ENCODE measurements around the gene PDK2.

PDK2 gene

DNA sequence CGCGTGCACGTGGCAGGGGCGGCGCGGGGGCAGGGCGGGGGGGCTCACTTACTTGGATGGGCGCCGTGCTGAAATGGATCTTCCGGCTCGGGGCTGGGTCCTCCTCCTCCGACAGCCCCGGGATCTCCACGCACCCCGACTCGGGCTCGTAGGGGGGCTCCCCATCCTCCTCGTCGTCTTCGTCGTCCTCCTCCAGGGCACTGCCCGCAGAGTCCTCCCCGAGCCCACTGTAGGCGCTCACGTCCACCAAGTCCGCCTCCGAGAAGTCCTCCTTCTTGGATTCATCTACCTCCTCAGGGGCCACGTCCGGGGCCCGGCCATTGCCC is 53.9 kb downstream of the PDK2 start:
- peak overlapping the region; percentile 71 for H3K4me3 ChIP-seq (ENCODE audit: low read depth, low read length)
- TF ChIP-seq, protein P1, sequence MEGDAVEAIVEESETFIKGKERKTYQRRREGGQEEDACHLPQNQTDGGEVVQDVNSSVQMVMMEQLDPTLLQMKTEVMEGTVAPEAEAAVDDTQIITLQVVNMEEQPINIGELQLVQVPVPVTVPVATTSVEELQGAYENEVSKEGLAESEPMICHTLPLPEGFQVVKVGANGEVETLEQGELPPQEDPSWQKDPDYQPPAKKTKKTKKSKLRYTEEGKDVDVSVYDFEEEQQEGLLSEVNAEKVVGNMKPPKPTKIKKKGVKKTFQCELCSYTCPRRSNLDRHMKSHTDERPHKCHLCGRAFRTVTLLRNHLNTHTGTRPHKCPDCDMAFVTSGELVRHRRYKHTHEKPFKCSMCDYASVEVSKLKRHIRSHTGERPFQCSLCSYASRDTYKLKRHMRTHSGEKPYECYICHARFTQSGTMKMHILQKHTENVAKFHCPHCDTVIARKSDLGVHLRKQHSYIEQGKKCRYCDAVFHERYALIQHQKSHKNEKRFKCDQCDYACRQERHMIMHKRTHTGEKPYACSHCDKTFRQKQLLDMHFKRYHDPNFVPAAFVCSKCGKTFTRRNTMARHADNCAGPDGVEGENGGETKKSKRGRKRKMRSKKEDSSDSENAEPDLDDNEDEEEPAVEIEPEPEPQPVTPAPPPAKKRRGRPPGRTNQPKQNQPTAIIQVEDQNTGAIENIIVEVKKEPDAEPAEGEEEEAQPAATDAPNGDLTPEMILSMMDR (IDR thresholded peaks at IDR 0.05; ENCODE audit: low read depth, low read length, missing control alignments): no peak
- DNase-seq (ENCODE audit: low read depth): no peak

DNA sequence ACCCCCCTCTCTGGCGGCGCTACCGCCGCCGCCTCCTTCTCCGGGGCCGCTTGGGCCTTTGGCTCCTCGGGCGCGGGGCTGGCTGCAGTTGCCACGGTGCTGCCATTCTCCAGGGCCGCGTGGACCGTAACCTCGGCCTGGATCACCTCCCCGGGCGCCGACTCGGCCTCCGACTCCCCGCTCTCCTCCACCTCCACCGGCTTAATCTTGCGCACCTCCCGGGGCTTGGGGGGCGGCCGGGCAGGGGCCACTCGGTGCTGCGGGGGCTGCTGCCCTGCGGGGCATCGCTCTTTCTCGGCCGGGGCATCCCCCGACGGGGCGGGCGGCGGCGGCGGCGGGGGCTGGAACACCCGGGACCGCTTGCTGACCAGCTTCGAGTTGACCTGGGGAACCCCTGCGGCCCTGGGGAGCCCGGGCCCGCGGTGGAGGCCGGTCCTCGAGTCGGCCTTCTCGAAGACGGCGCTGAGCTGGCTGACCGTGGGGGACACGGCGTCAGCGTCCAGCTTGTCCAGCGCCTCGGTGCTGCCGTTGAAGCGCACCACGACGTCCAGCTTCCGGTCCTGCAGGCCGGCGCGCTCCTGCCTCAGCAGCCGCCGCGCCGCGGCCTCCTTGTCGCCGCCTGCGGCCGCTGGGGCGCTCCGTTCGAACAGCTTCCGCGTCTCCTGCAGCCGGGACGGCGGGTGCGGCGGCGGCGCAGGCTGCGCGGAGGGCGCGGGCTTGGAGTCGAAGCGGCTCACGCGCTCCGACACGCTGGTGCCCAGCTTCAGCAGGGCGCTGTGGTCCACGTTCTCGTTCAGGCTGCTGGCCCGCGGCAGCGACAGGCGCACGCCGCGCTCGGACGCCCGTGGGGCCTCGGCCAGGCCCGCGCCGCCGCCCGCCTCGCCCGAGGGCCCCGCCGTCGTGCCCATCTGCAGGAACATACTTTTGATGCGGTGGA is 54.5 kb downstream of the PDK2 start:
- no peak for DNase-seq (ENCODE audit: low read depth)
- TF ChIP-seq, protein P1 (IDR thresholded peaks at IDR 0.05; ENCODE audit: low read depth, low read length, missing control alignments): peak; percentile 3
- H3K4me3 ChIP-seq (ENCODE audit: low read depth, low read length): peak overlapping the region; percentile 71

DNA sequence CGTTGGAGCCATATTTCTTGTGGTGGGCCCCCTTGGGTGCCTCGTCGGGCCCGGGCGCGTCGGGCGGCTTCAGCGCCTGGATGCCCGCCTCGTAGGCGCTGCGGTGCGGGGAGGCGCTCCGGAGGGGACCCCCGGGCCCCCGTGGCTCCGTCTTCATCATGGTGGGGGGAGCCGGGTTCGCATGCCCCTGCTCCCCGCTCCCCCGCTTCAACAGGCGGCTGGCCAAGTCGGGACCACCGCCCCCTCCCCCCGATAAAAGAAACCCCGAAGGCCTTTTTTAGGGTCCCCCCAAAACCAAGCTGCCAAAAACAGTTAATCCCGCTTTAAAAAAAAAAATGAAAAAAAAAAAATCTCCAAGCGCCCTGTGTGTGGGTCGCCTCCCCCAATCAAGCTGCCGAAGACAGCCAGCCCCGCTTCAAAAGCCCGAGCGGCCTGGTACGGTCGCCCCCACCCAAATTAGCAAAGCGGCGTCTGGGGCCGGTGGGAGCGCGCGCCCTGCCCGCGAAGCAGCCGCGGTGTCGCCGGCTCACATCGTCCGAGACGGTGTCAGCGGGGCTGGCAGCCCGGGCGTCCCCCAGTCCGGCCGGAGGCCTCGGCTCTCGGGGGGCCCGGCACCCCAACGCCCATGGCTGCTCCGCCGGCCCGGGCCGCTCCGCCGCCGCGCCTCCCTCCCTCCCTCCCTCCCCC is 55.3 kb downstream of the PDK2 start, which contains the start of gene PPP1R9B:
Gene PPP1R9B, minus strand, starts transcription at position 324 of the 687 bp plus-strand sequence. Its CDS starts 164 bp downstream, at position 160.
- H3K4me3 ChIP-seq (ENCODE audit: low read depth, low read length): peak within 1 kb of the TSS; percentile 71
- no peak for DNase-seq (ENCODE audit: low read depth)
- TF ChIP-seq, protein P1 (IDR thresholded peaks at IDR 0.05; ENCODE audit: low read depth, low read length, missing control alignments): no peak

DNA sequence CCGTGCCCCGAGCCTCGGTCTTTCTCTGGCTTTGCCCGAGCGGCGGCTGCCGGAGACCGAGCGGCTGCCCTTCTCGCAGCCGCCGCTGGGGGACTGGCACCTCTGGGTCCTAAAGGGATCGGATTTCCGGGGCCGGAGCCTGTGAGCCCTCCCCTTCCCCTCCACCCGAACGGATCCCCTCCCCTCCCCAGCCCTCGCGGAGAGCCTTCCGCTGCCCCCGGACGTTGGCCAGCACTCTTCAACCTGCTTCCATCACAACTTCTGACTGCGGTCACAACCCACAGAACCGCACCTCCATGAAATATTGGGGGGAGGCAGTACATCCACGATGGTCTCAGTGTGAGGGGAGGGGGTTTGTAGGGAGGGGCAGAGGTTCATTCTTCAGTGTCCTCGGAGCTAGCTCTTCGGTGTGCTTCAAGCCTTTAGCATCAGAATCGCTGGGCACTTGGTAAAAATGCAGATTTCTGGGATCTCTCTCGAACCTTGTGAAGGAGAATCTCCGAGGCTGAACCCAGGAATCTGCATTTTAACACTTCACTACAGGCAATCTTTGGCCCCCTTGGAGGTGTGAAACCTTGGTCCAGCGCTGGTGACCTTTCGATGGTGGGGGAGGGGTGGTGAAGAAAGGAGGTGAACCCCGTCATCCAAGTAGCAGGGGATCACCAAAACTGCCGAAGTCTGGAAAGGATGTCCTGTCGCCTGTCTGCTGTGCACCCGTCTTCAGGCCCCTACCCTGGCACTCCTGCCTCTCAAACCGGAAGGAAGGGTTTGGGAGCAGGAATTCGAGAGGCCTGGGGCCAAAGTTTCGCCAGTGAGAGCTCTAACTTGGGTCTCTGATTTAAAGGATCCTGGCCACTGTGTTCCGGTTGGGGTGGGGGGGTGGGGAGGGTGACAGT is 56.1 kb downstream of the PDK2 start:
- peak; percentile 59 for DNase-seq (ENCODE audit: low read depth)
- H3K4me3 ChIP-seq (ENCODE audit: low read depth, low read length): peak overlapping the region; percentile 71
- TF ChIP-seq, protein P1 (IDR thresholded peaks at IDR 0.05; ENCODE audit: low read depth, low read length, missing control alignments): peak; percentile 84

DNA sequence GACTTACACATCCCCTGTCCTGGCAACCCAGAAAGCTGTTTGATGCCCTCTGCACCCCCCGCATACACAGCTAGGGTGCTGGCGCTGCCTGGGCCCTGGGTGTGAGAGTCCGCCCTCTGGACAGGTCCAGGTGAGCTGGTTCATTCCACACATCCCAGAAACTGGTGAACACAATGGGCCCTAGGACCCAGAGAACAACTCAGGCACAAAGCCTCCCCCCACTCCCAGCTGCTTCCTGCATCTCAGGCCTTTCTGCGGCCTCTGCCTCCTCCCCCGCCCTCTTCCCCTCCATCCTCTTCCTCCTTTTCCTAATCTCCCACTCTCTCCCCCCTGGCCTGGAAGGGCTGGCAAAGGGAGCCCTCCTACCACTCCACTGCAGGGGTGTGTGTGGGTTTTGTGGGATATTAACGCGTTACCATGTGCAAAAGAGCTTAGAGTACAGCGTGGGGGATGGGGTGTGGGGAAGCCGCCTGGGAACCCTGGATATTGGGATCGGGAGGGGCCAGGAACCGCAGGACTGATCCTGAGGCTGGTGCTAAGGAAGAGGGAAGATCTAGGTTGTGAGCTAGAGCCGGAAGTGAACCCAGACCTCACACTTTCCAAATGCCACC is 56.9 kb downstream of the PDK2 start:
- peak; percentile 59 for DNase-seq (ENCODE audit: low read depth)
- H3K4me3 ChIP-seq (ENCODE audit: low read depth, low read length): peak overlapping the region; percentile 71
- TF ChIP-seq, protein P1 (IDR thresholded peaks at IDR 0.05; ENCODE audit: low read depth, low read length, missing control alignments): no peak

DNA sequence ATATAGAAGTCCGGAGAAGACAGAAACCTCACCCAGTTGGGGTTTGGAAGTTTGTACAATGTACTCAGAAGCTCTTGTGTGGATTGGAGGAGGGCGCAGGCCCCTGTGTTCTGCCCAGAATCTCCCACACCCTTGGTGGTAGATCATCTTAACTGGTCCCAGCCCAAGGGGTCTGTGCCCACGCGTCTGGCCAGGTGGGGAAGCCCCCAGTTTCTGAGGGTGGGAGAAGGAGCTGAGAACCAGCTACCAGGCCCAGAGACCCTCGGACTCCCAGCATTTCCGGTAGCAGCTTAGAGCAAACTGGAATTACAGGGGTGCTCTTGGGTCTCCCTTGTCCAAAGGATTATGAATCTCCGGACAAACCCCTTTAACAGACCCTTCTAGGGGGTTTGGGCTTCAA is 57.6 kb downstream of the PDK2 start:
- TF ChIP-seq, protein P1 (IDR thresholded peaks at IDR 0.05; ENCODE audit: low read depth, low read length, missing control alignments): no peak

More for the DNA sequence above, 57.6 kb downstream of the PDK2 start:
- DNase-seq (ENCODE audit: low read depth): no peak
- H3K4me3 ChIP-seq (ENCODE audit: low read depth, low read length): no peak overlapping the region

All from GM12864 (cell line).